Measurements from ENCODE around the gene PNKD.

Gene PNKD

DNA sequence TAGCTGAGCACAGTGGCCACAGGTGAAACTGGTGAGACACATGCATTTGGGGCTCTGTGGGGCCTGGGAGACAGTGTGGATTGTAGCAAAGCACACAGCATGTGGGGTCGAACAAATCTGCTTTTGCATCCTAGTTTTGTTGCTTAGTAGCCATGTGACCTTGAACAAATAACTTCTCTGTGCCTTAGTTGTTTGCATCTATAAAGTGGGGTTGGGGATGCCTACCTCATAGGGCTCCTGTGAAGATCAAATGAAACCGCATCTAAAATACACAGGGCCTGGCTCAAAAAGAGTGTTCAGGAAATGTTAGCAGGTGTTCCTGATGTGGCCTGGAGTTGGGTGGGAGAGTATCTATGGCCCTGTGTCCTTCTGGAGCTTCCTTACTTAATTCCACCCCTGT lies 56.0 kb downstream of the PNKD start:
- no peak overlapping the region for H2AFZ ChIP-seq (ENCODE audit: low read depth, low read length)
- H3K9ac ChIP-seq (ENCODE audit: low read length): no peak overlapping the region
- no peaks in the 10 kb centered on the region for H3K36me3 ChIP-seq (replicated peaks; ENCODE audit: low read depth, low read length)
- no peaks in the 10 kb centered on the region for H3K79me2 ChIP-seq (ENCODE audit: low read length)
- peaks cover 18% of the 10 kb centered on the region for H3K4me1 ChIP-seq (ENCODE audit: low read length)
- TF ChIP-seq EZH2phosphoT487 (IDR thresholded peaks at IDR 0.05; ENCODE audit: low read depth): no peak
- no peak for TF ChIP-seq CTCF (IDR thresholded peaks at IDR 0.05; ENCODE audit: low read depth, low read length)
- H4K20me1 ChIP-seq (ENCODE audit: insufficient read depth, low read length): no peaks in the 10 kb centered on the region
- no peaks in the 10 kb centered on the region for H3K9me3 ChIP-seq (ENCODE audit: insufficient read depth, low read length)
- no peak overlapping the region for H3K4me2 ChIP-seq (ENCODE audit: low read length)
- no peak overlapping the region for H3K27ac ChIP-seq (ENCODE audit: low read length)
- H3K4me3 ChIP-seq (ENCODE audit: low read length): no peak overlapping the region
- 0 out of 2 replicates have a peak, but pooled peaks cover 2% of the 10 kb centered on the region for H3K27me3 ChIP-seq (ENCODE audit: low read depth, low read length)

DNA sequence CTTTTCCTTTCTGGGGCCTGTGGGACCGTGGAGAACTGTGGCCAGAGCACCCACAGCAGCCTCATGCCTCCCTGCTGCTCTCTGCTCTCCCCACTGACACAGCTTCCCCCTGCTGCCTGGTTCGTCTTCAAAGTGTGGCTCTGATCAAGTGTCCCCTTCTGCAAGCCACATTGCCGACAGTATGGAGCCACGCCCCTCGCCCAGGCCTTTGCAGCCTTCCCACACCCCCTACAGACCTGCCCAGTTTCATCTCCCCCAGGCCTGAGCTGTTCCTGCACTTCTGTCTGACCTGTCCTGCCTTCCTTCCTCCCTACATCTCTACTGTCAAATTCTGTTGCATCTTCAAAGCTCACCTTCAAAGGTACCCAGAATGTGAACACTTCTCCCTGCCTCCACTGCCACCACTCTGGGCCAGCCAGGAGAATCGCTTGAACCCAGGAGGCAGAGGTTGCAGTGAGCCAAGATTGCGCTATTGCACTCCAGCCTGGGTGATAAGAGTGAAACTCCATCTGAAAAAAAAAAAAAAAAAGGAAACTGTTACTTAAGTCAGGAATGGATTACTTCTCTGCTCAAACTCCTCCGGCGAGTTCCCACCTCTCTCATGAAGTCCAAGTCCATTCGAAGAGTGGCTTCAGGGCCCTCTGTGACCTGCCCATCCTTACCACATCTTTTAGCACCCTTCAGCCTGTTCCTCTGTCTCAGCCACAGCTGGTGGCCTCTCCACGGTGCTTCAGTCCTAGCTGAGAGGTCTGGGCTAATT lies 57.3 kb downstream of the PNKD start:
- H3K9ac ChIP-seq (ENCODE audit: low read length): no peak overlapping the region
- H3K9me3 ChIP-seq (ENCODE audit: insufficient read depth, low read length): no peaks in the 10 kb centered on the region
- H3K36me3 ChIP-seq (replicated peaks; ENCODE audit: low read depth, low read length): no peaks in the 10 kb centered on the region
- no peak overlapping the region for H3K4me3 ChIP-seq (ENCODE audit: low read length)
- TF ChIP-seq CTCF (IDR thresholded peaks at IDR 0.05; ENCODE audit: low read depth, low read length) (no peak), EZH2phosphoT487 (IDR thresholded peaks at IDR 0.05; ENCODE audit: low read depth) (no peak)
- no peak overlapping the region for H2AFZ ChIP-seq (ENCODE audit: low read depth, low read length)
- H3K27ac ChIP-seq (ENCODE audit: low read length): no peak overlapping the region
- H4K20me1 ChIP-seq (ENCODE audit: insufficient read depth, low read length): no peaks in the 10 kb centered on the region
- H3K79me2 ChIP-seq (ENCODE audit: low read length): no peaks in the 10 kb centered on the region
- H3K4me1 ChIP-seq (ENCODE audit: low read length): peaks cover 18% of the 10 kb centered on the region
- no peak overlapping the region for H3K4me2 ChIP-seq (ENCODE audit: low read length)
- 0 out of 2 replicates have a peak, but pooled peaks cover 2% of the 10 kb centered on the region for H3K27me3 ChIP-seq (ENCODE audit: low read depth, low read length)

GRCh38 chr2:218328294-218328693 lies 58.0 kb downstream of the PNKD start:
- Histone ChIP-seq H3K79me2 (ENCODE audit: low read length) (no peaks in the 10 kb centered on the region), H2AFZ (ENCODE audit: low read depth, low read length) (no peak overlapping the region), H4K20me1 (ENCODE audit: insufficient read depth, low read length) (no peaks in the 10 kb centered on the region), H3K4me1 (ENCODE audit: low read length) (peaks cover 18% of the 10 kb centered on the region), H3K9me3 (ENCODE audit: insufficient read depth, low read length) (no peaks in the 10 kb centered on the region), H3K4me2 (ENCODE audit: low read length) (no peak overlapping the region), H3K27ac (ENCODE audit: low read length) (no peak overlapping the region), H3K4me3 (ENCODE audit: low read length) (no peak overlapping the region), H3K27me3 (ENCODE audit: low read depth, low read length) (0 out of 2 replicates have a peak, but pooled peaks cover 2% of the 10 kb centered on the region), H3K9ac (ENCODE audit: low read length) (no peak overlapping the region), H3K36me3 (replicated peaks; ENCODE audit: low read depth, low read length) (no peaks in the 10 kb centered on the region)
- TF ChIP-seq EZH2phosphoT487 (IDR thresholded peaks at IDR 0.05; ENCODE audit: low read depth): no peak
- TF ChIP-seq CTCF (IDR thresholded peaks at IDR 0.05; ENCODE audit: low read depth, low read length): no peak

DNA sequence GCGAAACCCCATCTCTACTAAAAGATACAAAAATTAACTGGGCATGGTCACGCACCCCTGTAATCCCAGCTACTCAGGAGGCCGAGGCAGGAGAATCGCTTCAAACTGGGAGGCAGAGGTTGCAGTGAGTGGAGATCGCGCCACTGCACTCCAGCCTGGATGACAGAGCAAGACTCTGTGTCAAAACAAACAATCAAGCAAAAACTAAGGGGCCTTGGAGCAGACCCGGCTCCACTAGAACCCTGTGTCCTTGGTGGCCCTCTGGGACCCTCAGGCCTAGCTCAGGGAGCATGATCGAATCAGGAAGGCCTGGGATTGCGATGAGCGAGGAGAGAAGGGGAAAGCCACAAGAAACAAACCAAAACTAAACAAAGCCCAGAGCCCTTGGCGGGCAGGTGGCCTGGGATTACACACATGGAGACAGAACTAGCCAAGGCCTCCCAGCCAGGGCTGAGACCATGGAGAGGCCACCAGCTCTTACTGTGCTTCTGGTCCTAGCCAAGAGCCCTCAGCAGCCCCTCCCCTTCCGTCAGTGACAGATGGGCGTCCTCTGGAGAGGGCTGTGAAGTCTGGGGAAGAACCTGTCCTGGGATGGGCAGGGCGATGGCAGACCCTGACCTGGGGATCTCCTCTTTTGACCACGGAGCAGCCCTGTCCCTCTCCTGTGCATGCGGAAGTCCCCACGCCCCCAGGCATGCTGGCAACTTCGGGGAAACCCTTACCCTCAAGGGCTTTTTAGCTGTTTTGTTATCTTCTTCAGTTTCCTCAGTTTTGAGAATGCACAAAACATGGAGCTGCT lies 58.9 kb downstream of the PNKD start:
- Histone ChIP-seq H2AFZ (ENCODE audit: low read depth, low read length) (peak overlapping the region; percentile 83), H3K79me2 (ENCODE audit: low read length) (no peaks in the 10 kb centered on the region), H3K36me3 (replicated peaks; ENCODE audit: low read depth, low read length) (no peaks in the 10 kb centered on the region), H4K20me1 (ENCODE audit: insufficient read depth, low read length) (no peaks in the 10 kb centered on the region), H3K4me2 (ENCODE audit: low read length) (peak overlapping the region; percentile 36; the same call in 1 of the 2 replicates), H3K9me3 (ENCODE audit: insufficient read depth, low read length) (no peaks in the 10 kb centered on the region), H3K4me1 (ENCODE audit: low read length) (peaks cover 15% of the 10 kb centered on the region), H3K27ac (ENCODE audit: low read length) (no peak overlapping the region), H3K27me3 (ENCODE audit: low read depth, low read length) (no peaks in the 10 kb centered on the region), H3K9ac (ENCODE audit: low read length) (peak overlapping the region; percentile 15; the same call in 1 of the 2 replicates), H3K4me3 (ENCODE audit: low read length) (no peak overlapping the region)
- TF ChIP-seq EZH2phosphoT487 (IDR thresholded peaks at IDR 0.05; ENCODE audit: low read depth): no peak
- TF ChIP-seq CTCF (IDR thresholded peaks at IDR 0.05; ENCODE audit: low read depth, low read length): no peak
